GM06990 (cell line): Measurements from ENCODE around the gene PTPN14.

Source experiments
- DNase-seq: peaks from one replicate; pipeline ENCODE4 v3.0.0-alpha.2; 2011; ENCODE audit not compliant: insufficient read length; ENCODE audit errors: extremely low read depth
- H3K27me3 ChIP-seq: replicated peaks from 2 replicates; pipeline ENCODE4 v1.6.0; 2011; ENCODE audit warnings: low read length; ENCODE audit not compliant: control insufficient read depth, insufficient read depth
- H3K36me3 ChIP-seq: 2 replicates; pipeline ENCODE4 v1.5.1; 2011; ENCODE audit warnings: low read length; ENCODE audit not compliant: control insufficient read depth, insufficient read depth
- H3K4me3 ChIP-seq: replicated peaks from 2 replicates; pipeline ENCODE4 v1.5.1; 2011; ENCODE audit warnings: low read depth, mild to moderate bottlenecking, control low read depth, low read length
- CTCF ChIP-seq: IDR thresholded peaks from 2 replicates; pipeline ENCODE4 v1.5.1; 2011; ENCODE audit warnings: low read length, control low read depth, mild to moderate bottlenecking, inconsistent platforms; ENCODE audit not compliant: insufficient read depth, poor library complexity, severe bottlenecking

Gene PTPN14

GRCh38 chr1:214341459-214341858, 209.9 kb downstream of the PTPN14 start:
- H3K27me3 ChIP-seq, result no peaks in the 10 kb centered on the region
- no peak for DNase-seq
- TF ChIP-seq CTCF, result no peak

GRCh38 chr1:214338212-214338611, 213.2 kb downstream of the PTPN14 start:
- Histone ChIP-seq H3K36me3 (no peaks in the 10 kb centered on the region; the same call in 1 of the 2 replicates), H3K4me3 (no peak overlapping the region), H3K27me3 (no peaks in the 10 kb centered on the region)
- no peak for TF ChIP-seq CTCF
- DNase-seq, result no peak

More at GRCh38 chr1:214341459-214341858, 209.9 kb downstream of the PTPN14 start:
- Histone ChIP-seq H3K36me3 (no peaks in the 10 kb centered on the region; the same call in 1 of the 2 replicates), H3K4me3 (no peak overlapping the region)

- Histone ChIP-seq H3K36me3 (no peaks in the 10 kb centered on the region; the same call in 1 of the 2 replicates), H3K27me3 (no peaks in the 10 kb centered on the region), H3K4me3 (no peak overlapping the region)
- no peak for TF ChIP-seq CTCF
- no peak for DNase-seq
These were observed 213.9 kb downstream of the PTPN14 start for GRCh38 chr1:214337511-214337910.

- Histone ChIP-seq H3K4me3 (no peak overlapping the region), H3K27me3 (no peaks in the 10 kb centered on the region), H3K36me3 (no peaks in the 10 kb centered on the region; the same call in 1 of the 2 replicates)
- DNase-seq, result no peak
- TF ChIP-seq CTCF, result no peak
These were observed 214.4 kb downstream of the PTPN14 start for GRCh38 chr1:214337015-214337414.

GRCh38 chr1:214335567-214335966, 215.8 kb downstream of the PTPN14 start:
- no peak for TF ChIP-seq CTCF
- no peaks in the 10 kb centered on the region; the same call in 1 of the 2 replicates for H3K36me3 ChIP-seq

More at GRCh38 chr1:214335567-214335966, 215.8 kb downstream of the PTPN14 start:
- no peak for DNase-seq
- no peak overlapping the region for H3K4me3 ChIP-seq
- no peaks in the 10 kb centered on the region for H3K27me3 ChIP-seq
